Right lobe of liver (tissue), 4 donors: ENCODE data around the gene CAMTA1.

Experiments used
- POLR2A ChIP-seq: fragments of 450-650 bp; IDR thresholded peaks from one replicate; pipeline ENCODE4 v1.6.1; 2017; ENCODE audit warnings: antibody characterized with exemption, mild to moderate bottlenecking
- TF ChIP-seq, protein P1 (sequence below), 4 donors: fragments of 200-600 bp in 3 of 4; fragments of 450-650 bp in 1 of 4; IDR thresholded peaks; one replicate each; pipeline versions ENCODE4 v1.5.1 to v1.8.0; 2016 to 2022; ENCODE audit warnings: antibody characterized with exemption in 4 of 4, mild to moderate bottlenecking in 2 of 4
- donor health status: DM: no; HTN: no; CAD: no.
- donor health status: DM: no; HTN: no; CAD: no.
- donor health status: DM: no; HTN: yes; CAD: no.

DNA sequence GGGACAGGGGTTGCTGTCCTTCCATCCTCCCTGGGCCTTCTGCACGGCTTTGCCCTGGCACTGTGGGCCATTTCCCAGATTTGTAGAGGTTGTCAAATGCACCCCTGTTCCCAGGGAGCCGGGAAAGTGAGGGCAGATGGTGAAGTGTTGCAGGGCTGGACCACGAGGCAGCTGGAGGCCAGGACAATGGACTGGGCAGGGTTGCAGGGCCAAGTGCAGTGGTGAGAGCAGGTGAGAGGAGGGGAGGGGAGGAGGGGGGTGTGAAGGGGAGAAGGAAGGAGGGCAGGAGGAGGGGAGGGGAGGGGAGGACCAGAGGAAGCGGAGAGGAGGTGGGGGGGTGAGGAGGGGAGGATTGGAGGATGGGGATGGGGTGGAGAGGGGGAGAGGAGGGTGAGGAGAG is 443.9 kb downstream of the CAMTA1 start:
- TF ChIP-seq, protein P1, sequence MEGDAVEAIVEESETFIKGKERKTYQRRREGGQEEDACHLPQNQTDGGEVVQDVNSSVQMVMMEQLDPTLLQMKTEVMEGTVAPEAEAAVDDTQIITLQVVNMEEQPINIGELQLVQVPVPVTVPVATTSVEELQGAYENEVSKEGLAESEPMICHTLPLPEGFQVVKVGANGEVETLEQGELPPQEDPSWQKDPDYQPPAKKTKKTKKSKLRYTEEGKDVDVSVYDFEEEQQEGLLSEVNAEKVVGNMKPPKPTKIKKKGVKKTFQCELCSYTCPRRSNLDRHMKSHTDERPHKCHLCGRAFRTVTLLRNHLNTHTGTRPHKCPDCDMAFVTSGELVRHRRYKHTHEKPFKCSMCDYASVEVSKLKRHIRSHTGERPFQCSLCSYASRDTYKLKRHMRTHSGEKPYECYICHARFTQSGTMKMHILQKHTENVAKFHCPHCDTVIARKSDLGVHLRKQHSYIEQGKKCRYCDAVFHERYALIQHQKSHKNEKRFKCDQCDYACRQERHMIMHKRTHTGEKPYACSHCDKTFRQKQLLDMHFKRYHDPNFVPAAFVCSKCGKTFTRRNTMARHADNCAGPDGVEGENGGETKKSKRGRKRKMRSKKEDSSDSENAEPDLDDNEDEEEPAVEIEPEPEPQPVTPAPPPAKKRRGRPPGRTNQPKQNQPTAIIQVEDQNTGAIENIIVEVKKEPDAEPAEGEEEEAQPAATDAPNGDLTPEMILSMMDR (IDR thresholded peaks at IDR 0.05), result no peak
- TF ChIP-seq POLR2A, result no peak
